ENCODE results near the gene MOXD1. TPM values are rescaled to one million over a fixed set of nuclear protein-coding genes. Genes with fewer than 3 reads are reported as not detected.

MOXD1 gene
- total and polyA plus RNA-seq, 7 experiments from 2014 or later, result not detected

DNA sequence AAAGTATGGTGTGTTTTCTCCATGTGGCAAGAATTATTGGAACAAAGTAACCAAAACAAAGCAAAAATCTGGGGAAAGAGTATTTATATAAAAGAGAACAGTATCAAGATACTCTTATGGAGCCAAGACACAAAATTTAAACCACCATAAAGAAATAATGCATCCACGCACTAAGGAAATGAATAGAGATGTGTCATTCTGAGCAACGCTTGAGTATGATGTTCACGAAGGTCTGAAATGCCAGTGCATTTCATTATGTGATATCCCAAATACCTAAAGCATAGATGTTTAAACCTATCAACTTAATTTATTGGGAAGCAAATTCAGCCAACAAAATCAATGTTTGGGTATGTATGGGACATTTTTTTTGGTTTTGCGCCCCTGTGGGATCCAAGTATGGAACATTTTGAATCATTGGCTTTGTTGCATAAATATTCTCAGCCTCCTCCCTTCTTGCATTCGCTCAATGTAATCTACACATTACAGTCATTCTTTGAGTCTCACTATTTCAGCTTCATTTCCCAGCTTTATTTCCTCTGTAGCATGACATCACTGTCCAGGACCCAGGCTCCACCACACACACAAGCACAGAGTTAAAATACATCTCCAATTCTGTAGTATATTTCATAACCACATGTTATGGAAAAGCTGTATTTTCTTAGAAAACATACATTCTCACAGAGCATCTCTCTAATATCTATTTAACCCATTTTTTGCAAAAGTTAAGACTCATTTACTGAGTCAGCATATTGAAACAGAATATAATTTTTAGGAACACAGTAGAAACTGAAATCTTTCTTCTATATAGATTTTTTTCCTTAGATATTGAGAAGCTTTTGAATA lies 11.6 kb upstream of the MOXD1 start:
- H3K27ac Mint-ChIP-seq, result no peak overlapping the region
- POLR2A ChIA-PET, result no interaction called here
- peaks cover 0 to 11% (median 5%) of the 10 kb centered on the region in 11 donors for H3K9me3 Mint-ChIP-seq
- Histone ChIP-seq H3K4me3 (ENCODE audit: low read length) (no peak overlapping the region), H3K4me1 (ENCODE audit: control insufficient read depth in 2 of 2, insufficient read depth in 2 of 2, low read length in 2 of 2) (no peaks in the 10 kb centered on the region), H3K36me3 (ENCODE audit: control insufficient read depth in 2 of 3, insufficient read depth in 3 of 3, low read length in 3 of 3) (no peaks in the 10 kb centered on the region), H3K9me3 (ENCODE audit: control insufficient read depth in 2 of 3, low read length in 3 of 3) (no peaks in the 10 kb centered on the region), H3K27ac (ENCODE audit: low read depth, low read length) (no peak overlapping the region), H3K27me3 (ENCODE audit: control insufficient read depth in 2 of 2, insufficient read depth in 2 of 2, low read length in 2 of 2) (no peaks in the 10 kb centered on the region)
- DNase-seq (no peak), ATAC-seq (no peak)
- peaks cover 28 to 40% (median 36%) of the 10 kb centered on the region in 5 donors for H3K27me3 Mint-ChIP-seq
- intact Hi-C loops (cut with micrococcal nuclease), result no loop called here
- H3K36me3 Mint-ChIP-seq, result no peaks in the 10 kb centered on the region
- H3K4me3 Mint-ChIP-seq, result no peak overlapping the region
- H3K4me1 Mint-ChIP-seq, result no peaks in the 10 kb centered on the region
- CTCF ChIA-PET, result no interaction called here

DNA sequence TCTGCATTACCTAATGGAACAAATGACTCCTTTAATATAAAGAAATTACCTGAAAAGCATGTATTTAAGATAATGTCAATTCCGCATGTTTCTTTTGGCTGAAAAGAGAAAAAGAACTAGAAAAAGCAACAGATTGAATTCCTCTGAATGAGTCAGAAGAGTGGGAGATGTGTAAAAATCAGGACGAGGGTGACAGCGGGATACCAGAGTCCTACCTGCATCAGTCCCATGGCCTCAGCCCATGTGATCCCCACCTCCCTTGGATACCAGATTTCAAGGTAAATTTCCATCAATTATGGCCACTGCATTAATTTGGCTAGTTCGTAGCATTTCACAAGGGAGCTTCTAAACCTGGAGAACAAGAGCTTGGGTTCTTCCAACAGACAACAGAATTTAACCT lies 10.0 kb upstream of the MOXD1 start:
- ChIA-PET CTCF (interaction anchor here (1.0 kb wide), 1 partner anchor 131 kb away, joined by 4 read pairs; no protein-coding TSS in a partner anchor), POLR2A (no interaction called here)
- no peak overlapping the region for H3K4me3 ChIP-seq (ENCODE audit: low read length)
- H3K36me3 ChIP-seq (ENCODE audit: control insufficient read depth in 2 of 3, insufficient read depth in 3 of 3, low read length in 3 of 3), result no peaks in the 10 kb centered on the region
- no peak overlapping the region for H3K27ac ChIP-seq (ENCODE audit: low read depth, low read length)
- intact Hi-C loops (cut with micrococcal nuclease), result no loop called here
- H3K4me1 ChIP-seq (ENCODE audit: control insufficient read depth in 2 of 2, insufficient read depth in 2 of 2, low read length in 2 of 2), result no peaks in the 10 kb centered on the region
- ATAC-seq (no peak), DNase-seq (no peak)
- no peak overlapping the region for H3K4me3 Mint-ChIP-seq
- peaks cover 0 to 6% (median 3%) of the 10 kb centered on the region in 11 donors for H3K9me3 Mint-ChIP-seq
- H3K27ac Mint-ChIP-seq, result no peak overlapping the region
- H3K4me1 Mint-ChIP-seq, result no peaks in the 10 kb centered on the region
- H3K27me3 ChIP-seq (ENCODE audit: control insufficient read depth in 2 of 2, insufficient read depth in 2 of 2, low read length in 2 of 2), result no peaks in the 10 kb centered on the region
- no peaks in the 10 kb centered on the region for H3K9me3 ChIP-seq (ENCODE audit: control insufficient read depth in 2 of 3, low read length in 3 of 3)
- H3K27me3 Mint-ChIP-seq, result peaks cover 28 to 38% (median 36%) of the 10 kb centered on the region in 5 donors
- no peaks in the 10 kb centered on the region for H3K36me3 Mint-ChIP-seq

DNA sequence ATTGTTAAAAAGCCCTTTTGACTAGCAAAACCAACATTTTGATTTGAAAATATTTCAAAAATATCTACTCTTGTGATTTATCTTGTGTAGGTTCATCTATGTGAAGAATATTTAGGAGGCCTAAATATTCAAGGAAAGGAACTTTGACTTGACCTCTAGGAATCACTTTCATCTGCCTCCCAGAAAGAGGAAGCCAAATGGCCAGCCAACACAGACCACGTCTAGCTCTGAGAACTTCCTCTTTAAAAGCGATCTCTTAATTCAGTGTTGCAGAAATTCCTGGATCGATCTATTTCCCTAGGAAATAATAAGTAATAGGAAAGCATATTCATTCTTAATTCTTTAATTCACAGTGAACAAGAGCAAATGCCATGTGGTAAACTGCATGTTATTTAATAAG lies 9.6 kb upstream of the MOXD1 start:
- Histone ChIP-seq H3K4me1 (ENCODE audit: control insufficient read depth in 2 of 2, insufficient read depth in 2 of 2, low read length in 2 of 2) (no peaks in the 10 kb centered on the region), H3K27me3 (ENCODE audit: control insufficient read depth in 2 of 2, insufficient read depth in 2 of 2, low read length in 2 of 2) (no peaks in the 10 kb centered on the region), H3K27ac (ENCODE audit: low read depth, low read length) (no peak overlapping the region), H3K9me3 (ENCODE audit: control insufficient read depth in 2 of 3, low read length in 3 of 3) (no peaks in the 10 kb centered on the region), H3K4me3 (ENCODE audit: low read length) (no peak overlapping the region), H3K36me3 (ENCODE audit: control insufficient read depth in 2 of 3, insufficient read depth in 3 of 3, low read length in 3 of 3) (no peaks in the 10 kb centered on the region)
- no peak for DNase-seq
- peaks cover 0 to 4% (median 0%) of the 10 kb centered on the region in 11 donors for H3K9me3 Mint-ChIP-seq
- H3K27me3 Mint-ChIP-seq, result peaks cover 32 to 40% (median 38%) of the 10 kb centered on the region in 5 donors
- ChIA-PET CTCF (interaction anchor here (1.0 kb wide), 1 partner anchor 131 kb away, joined by 4 read pairs; no protein-coding TSS in a partner anchor), POLR2A (no interaction called here)
- no peak overlapping the region for H3K4me3 Mint-ChIP-seq
- intact Hi-C loops (cut with micrococcal nuclease), result no loop called here
- no peak for ATAC-seq
- no peak overlapping the region for H3K27ac Mint-ChIP-seq
- H3K4me1 Mint-ChIP-seq, result no peaks in the 10 kb centered on the region
- no peaks in the 10 kb centered on the region for H3K36me3 Mint-ChIP-seq

DNA sequence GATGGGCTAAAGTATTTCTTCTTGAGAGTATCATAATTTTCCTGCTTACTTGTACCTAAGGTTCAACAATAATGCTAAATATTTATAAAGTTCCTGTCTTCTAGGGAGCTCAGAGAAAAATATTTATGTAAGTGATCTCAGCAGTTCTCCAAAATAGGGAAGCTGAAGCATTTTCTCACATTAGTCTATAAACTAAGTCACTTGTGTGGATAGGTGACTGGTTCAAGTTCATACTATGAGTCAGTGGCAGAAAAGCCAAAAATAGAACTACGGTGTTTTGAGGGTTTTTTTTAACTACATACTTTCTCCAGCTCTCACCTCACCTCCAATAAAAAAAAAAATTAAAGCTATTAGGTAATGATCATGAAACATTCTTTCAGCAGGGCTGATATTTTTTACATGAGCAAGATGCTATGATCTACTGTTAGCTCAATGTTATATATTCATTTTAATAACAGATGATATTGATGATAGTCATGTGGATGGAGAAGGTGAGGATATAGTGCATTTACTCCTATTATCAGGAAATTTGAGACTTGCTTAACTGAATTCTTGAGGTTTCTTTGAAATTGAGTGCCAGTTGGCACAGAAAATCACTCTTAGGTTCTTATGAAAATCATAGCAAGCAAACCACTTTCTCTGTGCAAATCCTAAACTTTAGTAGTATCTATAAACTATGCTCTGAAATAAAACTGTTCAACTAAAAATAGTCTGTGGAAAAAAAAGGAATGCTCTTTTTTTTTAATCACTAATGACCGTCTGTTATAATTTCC lies 4.1 kb upstream of the MOXD1 start:
- DNase-seq (no peak), ATAC-seq (no peak)
- POLR2A ChIA-PET, result no interaction called here
- H3K4me3 ChIP-seq (ENCODE audit: low read length), result no peak overlapping the region
- H3K27ac ChIP-seq (ENCODE audit: low read depth, low read length), result no peak overlapping the region
- no peaks in the 10 kb centered on the region for H3K9me3 ChIP-seq (ENCODE audit: control insufficient read depth in 2 of 3, low read length in 3 of 3)
- H3K27me3 Mint-ChIP-seq, result peaks cover 32 to 65% (median 56%) of the 10 kb centered on the region in 5 donors
- H3K27ac Mint-ChIP-seq, result no peak overlapping the region
- peaks cover 4% of the 10 kb centered on the region in 2 donors for H3K27me3 ChIP-seq (ENCODE audit: control insufficient read depth in 2 of 2, insufficient read depth in 2 of 2, low read length in 2 of 2)
- H3K4me3 Mint-ChIP-seq, result no peak overlapping the region
- H3K9me3 Mint-ChIP-seq, result peaks cover 0 to 3% (median 0%) of the 10 kb centered on the region in 11 donors
- peaks cover 0 to 4% (median 0%) of the 10 kb centered on the region in 5 donors for H3K36me3 Mint-ChIP-seq
- no peaks in the 10 kb centered on the region for H3K4me1 ChIP-seq (ENCODE audit: control insufficient read depth in 2 of 2, insufficient read depth in 2 of 2, low read length in 2 of 2)
- CTCF ChIA-PET, result no interaction called here
- no peaks in the 10 kb centered on the region for H3K36me3 ChIP-seq (ENCODE audit: control insufficient read depth in 2 of 3, insufficient read depth in 3 of 3, low read length in 3 of 3)
- peaks cover 0 to 16% (median 9%) of the 10 kb centered on the region in 7 donors for H3K4me1 Mint-ChIP-seq
- intact Hi-C loops (cut with micrococcal nuclease), result no loop called here

DNA sequence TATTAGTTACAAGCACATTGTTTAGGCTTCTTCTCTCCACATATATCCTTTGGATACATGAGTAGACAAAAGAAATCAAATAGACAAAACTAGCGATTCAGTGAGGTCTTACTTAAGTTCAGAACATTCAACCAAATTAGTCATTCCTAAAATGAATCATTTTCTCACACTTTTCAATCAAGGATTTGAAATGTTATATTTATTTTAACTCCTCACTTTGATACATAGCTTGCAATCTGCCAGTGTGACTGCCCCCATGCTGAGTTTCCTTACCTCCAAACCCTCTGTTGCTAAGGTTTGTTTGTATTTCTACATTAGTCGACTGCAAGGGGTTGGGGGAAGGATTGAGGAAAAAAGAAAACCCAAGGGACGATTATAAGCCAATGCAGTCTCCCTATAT lies 3.5 kb upstream of the MOXD1 start:
- H3K4me1 ChIP-seq (ENCODE audit: control insufficient read depth in 2 of 2, insufficient read depth in 2 of 2, low read length in 2 of 2), result no peaks in the 10 kb centered on the region
- CTCF ChIA-PET, result no interaction called here
- H3K27me3 Mint-ChIP-seq, result peaks cover 33 to 71% (median 57%) of the 10 kb centered on the region in 5 donors
- H3K27ac Mint-ChIP-seq, result no peak overlapping the region
- no peak overlapping the region for H3K4me3 ChIP-seq (ENCODE audit: low read length)
- intact Hi-C loops (cut with micrococcal nuclease), result no loop called here
- no peak overlapping the region for H3K27ac ChIP-seq (ENCODE audit: low read depth, low read length)
- H3K27me3 ChIP-seq (ENCODE audit: control insufficient read depth in 2 of 2, insufficient read depth in 2 of 2, low read length in 2 of 2), result peaks cover 4% of the 10 kb centered on the region in 2 donors
- peaks cover 0 to 3% (median 0%) of the 10 kb centered on the region in 11 donors for H3K9me3 Mint-ChIP-seq
- no peak for DNase-seq
- peaks cover 0 to 22% (median 15%) of the 10 kb centered on the region in 7 donors for H3K4me1 Mint-ChIP-seq
- H3K4me3 Mint-ChIP-seq, result no peak overlapping the region
- ATAC-seq, result no peak
- H3K9me3 ChIP-seq (ENCODE audit: control insufficient read depth in 2 of 3, low read length in 3 of 3), result no peaks in the 10 kb centered on the region
- POLR2A ChIA-PET, result no interaction called here
- peaks cover 0 to 4% (median 0%) of the 10 kb centered on the region in 5 donors for H3K36me3 Mint-ChIP-seq
- H3K36me3 ChIP-seq (ENCODE audit: control insufficient read depth in 2 of 3, insufficient read depth in 3 of 3, low read length in 3 of 3), result no peaks in the 10 kb centered on the region

DNA sequence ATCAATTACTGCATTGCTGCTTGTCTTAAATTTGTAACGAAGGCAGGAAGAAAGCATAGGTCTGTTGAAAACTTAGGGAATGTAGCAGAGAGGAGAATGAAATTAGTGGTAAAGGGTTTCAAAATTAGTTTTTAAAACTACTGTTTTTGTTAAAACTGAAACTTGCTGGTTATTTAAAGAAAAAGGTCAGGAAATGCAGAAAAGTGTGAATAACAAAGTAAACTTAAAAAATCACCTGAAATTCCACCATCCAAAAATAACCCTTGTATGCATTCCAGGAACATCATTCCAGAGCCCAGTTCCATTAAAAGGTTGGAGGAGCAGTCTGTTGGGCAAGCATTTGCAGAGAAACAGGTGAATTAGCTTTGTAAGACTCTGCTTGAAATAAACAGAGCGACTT lies 3.1 kb upstream of the MOXD1 start:
- Mint-ChIP-seq H3K4me3 (no peak overlapping the region), H3K4me1 (peaks cover 0 to 22% (median 15%) of the 10 kb centered on the region in 7 donors), H3K36me3 (peaks cover 0 to 4% (median 0%) of the 10 kb centered on the region in 5 donors), H3K27ac (no peak overlapping the region), H3K27me3 (peaks cover 37 to 75% (median 61%) of the 10 kb centered on the region in 5 donors), H3K9me3 (peaks cover 0 to 3% (median 0%) of the 10 kb centered on the region in 11 donors)
- H3K36me3 ChIP-seq (ENCODE audit: control insufficient read depth in 2 of 3, insufficient read depth in 3 of 3, low read length in 3 of 3), result no peaks in the 10 kb centered on the region
- no peaks in the 10 kb centered on the region for H3K9me3 ChIP-seq (ENCODE audit: control insufficient read depth in 2 of 3, low read length in 3 of 3)
- POLR2A ChIA-PET, result no interaction called here
- DNase-seq (no peak), ATAC-seq (no peak)
- intact Hi-C loops (cut with micrococcal nuclease), result no loop called here
- H3K27ac ChIP-seq (ENCODE audit: low read depth, low read length), result no peak overlapping the region
- H3K4me1 ChIP-seq (ENCODE audit: control insufficient read depth in 2 of 2, insufficient read depth in 2 of 2, low read length in 2 of 2), result no peaks in the 10 kb centered on the region
- H3K27me3 ChIP-seq (ENCODE audit: control insufficient read depth in 2 of 2, insufficient read depth in 2 of 2, low read length in 2 of 2), result peaks cover 4% of the 10 kb centered on the region in 2 donors
- no peak overlapping the region for H3K4me3 ChIP-seq (ENCODE audit: low read length)
- CTCF ChIA-PET, result no interaction called here

Data from naive thymus-derived CD4-positive, alpha-beta T cell (primary cell).